ENCODE results near the gene ELAVL1.
"Not testable (repeated sequence)": the region's sequence is repeated elsewhere in the genome, so short reads cannot be mapped to it uniquely, and the experiment has no call there.

The ELAVL1 gene

GRCh38 chr19:7970716-7971448, 34.6 kb downstream of the ELAVL1 start:
- peak in 10 of 51 donors; percentile 2 to 46 (median 20) for DNase-seq

DNA sequence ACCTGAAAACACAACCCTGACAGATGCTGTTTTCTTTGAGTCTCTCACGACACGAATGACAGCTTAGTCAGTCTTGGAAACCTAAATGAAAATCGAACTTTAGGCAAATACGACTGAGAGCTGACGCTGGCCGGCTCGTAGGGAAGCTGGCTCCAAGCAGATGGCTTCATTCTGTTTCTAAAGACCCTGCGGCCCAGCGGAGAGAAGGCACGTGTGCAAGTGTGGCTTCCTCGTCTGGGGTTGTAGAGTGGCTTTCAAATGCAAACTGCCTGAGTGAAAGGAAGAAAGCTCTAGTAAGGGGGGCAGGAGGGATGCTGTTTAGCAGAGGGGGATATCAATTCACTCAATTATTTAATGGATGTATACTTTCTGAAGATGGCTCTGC, 35.9 kb downstream of the ELAVL1 start:
- no peak for DNase-seq

GRCh38 chr19:7968796-7969554, 36.5 kb downstream of the ELAVL1 start:
- no peak for DNase-seq

- DNase-seq = no peak
Measured at GRCh38 chr19:7968008-7968795, 37.2 kb downstream of the ELAVL1 start.

GRCh38 chr19:7965921-7966665, 39.3 kb downstream of the ELAVL1 start:
- peak in 2 of 51 donors; percentile 2 to 6 for DNase-seq

DNA sequence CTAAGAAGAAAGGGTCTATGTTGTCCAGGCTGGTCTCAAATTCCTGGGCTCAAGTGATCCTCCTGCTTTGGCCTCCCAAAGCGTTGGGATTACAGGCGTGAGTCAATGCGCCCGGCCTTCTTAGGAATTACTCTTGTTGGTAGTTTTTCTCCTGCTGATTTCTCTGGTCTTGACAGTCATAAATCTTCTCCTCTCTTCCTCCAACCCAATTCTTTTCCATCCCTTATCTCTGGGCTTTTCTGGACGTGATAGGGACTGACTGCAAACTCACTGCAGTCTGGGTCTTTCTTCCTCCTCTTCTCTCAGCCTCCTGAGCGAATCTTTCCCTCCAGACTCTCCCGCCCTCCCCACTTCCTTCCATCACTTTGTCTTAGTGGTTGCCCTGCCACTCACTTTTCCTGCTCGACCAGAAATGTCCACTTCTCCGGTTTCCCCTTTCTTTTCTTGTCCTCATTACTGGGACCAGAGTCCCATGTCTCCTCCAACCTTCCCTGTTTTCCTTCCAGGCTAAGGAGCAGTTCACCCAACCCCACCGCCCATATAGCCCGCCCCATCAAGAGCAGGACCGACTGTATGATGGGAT, 40.1 kb downstream of the ELAVL1 start:
- no peak for DNase-seq

DNA sequence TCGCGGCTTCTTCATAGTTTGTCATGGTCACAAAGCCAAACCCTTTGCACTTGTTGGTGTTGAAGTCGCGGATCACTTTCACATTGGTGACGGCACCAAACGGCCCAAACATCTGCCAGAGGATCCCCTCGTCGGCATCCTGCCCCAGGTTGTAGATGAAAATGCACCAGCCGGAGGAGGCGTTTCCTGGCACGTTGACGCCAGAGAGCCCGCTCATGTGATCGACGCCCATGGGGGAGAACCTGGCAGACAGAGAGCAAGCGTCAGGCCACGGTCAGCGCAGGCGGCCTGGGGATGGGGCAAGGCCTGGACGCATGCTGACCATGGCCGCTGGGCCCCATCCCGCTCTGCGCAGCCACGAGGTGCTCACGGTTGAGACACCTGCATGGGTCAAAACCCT, 41.9 kb downstream of the ELAVL1 start:
- DNase-seq = no peak

- DNase-seq = no peak
Measured at GRCh38 chr19:7962644-7963268, 42.7 kb downstream of the ELAVL1 start.

GRCh38 chr19:7961920-7962626, 43.4 kb downstream of the ELAVL1 start:
- no peak for DNase-seq

- DNase-seq = not testable (repeated sequence)
Measured at GRCh38 chr19:7961082-7961481, 44.4 kb downstream of the ELAVL1 start.

DNA sequence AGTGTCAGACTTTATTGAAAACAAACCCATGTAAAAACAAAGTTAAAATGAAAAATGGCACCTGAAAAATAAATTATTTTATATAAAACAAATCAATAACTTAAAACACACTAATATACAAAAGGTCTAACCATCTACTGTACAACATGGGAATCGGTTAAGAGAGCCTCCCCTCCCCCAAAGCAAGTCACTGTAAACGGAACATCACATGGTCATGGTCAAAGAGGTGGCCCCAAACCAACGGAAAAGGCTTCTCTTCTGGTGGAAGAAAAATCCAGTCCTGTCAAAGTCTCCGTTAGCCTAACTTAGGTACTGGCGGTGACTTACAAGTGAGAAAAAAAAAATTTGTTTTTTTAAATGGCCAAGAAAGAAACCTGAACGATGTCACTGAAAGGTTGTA, 46.2 kb downstream of the ELAVL1 start:
- DNase-seq = no peak

DNA sequence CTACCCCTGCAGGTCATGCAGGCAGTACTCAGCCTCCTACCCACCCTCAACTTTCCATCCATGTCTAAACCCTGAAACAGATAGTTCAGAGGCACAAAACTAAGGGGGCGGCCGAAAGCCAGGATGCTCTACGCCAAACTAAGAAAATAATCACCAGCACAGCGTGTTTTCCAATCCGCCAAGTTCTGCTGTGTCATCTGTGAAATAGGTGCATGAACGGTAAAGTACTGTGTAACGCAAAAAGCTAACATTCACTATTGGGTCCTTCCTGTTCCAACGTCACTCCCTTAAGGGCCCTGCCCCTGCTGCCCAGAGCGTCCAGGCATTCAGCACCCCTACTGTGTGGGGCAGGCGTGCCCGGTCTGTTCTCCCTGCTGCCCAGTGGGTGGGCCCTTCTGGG, 49.7 kb downstream of the ELAVL1 start:
- no peak for DNase-seq

GRCh38 chr19:7953576-7953975, 51.9 kb downstream of the ELAVL1 start:
- DNase-seq = no peak

DNA sequence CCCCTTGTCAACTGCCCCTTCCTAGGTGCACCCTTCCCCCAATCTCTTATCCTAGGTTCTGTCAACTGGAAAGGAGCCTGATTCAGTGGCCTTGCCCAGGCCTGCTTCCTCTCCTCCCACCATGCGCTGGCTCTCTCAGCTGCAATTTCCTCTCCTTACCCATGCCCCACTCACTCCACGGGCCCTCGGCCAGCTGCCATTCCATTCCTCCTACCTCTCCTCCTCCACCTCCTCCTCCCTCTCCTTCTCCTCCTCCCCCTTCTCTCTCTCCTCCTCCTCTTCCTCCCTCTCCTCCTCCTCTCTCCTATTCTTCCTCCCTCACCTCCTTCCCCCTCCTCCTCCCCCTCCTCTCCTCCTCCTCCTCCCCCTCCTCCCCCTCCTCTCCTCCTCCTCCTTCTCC, 52.4 kb downstream of the ELAVL1 start:
- DNase-seq = no peak

- no peak for DNase-seq
Measured at GRCh38 chr19:7947939-7948338, 57.5 kb downstream of the ELAVL1 start.

GRCh38 chr19:7944177-7944761, 61.2 kb downstream of the ELAVL1 start:
- peak in 49 of 51 donors; percentile 30 to 90 (median 72) for DNase-seq

DNA sequence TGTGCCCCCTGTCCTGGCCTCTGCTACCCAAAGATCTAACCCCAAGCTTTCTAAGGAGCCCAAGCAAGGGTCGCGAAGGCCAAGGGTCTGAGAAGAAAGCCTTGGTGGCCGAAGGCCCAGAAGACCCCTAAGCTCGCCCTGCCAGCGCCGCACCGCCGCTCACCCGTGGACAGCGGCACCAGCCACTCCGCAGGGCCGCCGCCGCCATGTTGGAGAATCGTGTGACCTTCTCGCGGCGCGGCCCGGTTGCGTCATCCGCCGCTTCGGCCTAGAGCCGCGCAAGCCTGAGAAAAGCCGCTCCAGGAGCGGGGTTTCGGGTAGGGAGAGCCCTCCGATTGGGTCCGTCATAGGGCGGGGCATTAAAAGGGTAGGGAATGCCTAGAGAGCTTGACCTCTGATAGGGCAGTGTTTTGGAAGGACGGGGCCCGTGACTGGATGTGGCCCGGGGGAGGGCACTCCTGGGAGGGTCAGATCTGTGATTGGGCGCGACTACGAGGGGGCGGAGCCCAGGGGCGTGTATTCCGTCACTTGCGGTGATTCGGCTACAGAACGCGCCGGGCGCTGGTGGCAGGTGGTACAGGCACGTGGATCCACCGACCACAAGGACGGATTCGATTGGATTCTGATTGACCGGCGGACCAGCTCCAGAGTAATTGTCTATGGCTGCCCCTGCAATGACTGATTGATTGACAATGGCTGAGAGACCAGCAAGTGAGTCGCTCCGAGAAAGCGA, 61.8 kb downstream of the ELAVL1 start, which contains the start of gene TIMM44:
TIMM44 (minus strand) TSS at position 223 of the 733 bp plus-strand sequence; CDS start at position 208, 15 bp downstream.
- peak; percentile 76 to 100 (median 99) for DNase-seq

DNA sequence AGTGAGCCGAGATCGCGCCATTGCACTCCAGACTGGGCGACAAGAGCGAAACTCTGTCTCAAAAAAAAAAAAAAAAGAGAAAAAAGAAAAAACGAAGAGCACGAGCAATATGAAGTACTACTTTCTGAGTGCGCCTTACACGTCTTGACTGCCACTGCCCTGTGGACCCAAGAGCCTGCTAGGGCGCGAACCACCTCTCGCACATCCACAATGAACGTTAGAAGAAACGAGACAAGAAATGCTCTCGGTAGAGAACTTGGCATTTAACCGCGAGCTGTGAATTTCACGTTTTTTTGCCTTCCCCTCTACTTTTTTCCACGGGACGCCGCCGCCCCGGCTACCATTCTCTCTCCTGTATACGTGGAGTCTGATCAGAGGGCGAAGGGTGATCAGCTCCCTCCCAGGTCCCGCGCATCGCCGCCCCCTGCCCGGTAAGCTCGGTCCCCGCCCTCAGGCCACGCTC, 62.4 kb downstream of the ELAVL1 start:
- no peak for DNase-seq
